COLO668 (cell line): ENCODE data around the gene CYP3A5.
"Not testable (repeated sequence)": the region's sequence is repeated elsewhere in the genome, so short reads cannot be mapped to it uniquely, and the experiment has no call there.

Source experiments
- DNase-seq: peaks from one replicate; lab custom pipeline; 2025; ENCODE audit not compliant: unreplicated experiment; lab: John Stamatoyannopoulos, UW

The CYP3A5 gene

GRCh38 chr7:99685871-99686608 lies 6.2 kb upstream of the CYP3A5 start:
- DNase-seq, result not testable (repeated sequence)

GRCh38 chr7:99685129-99685758 lies 5.4 kb upstream of the CYP3A5 start:
- DNase-seq, result no peak

GRCh38 chr7:99679032-99679399 lies 780 bp downstream of the CYP3A5 start:
- DNase-seq, result no peak

GRCh38 chr7:99677648-99678045 lies 2.1 kb downstream of the CYP3A5 start:
- DNase-seq, result no peak

GRCh38 chr7:99677013-99677647 lies 2.7 kb downstream of the CYP3A5 start:
- no peak for DNase-seq

GRCh38 chr7:99674995-99675742 lies 4.6 kb downstream of the CYP3A5 start:
- DNase-seq, result no peak

GRCh38 chr7:99672573-99672972 lies 7.2 kb downstream of the CYP3A5 start:
- DNase-seq, result no peak

- DNase-seq, result no peak
These were observed 10.0 kb downstream of the CYP3A5 start for GRCh38 chr7:99669782-99670181.

GRCh38 chr7:99668541-99668940 lies 11.3 kb downstream of the CYP3A5 start:
- DNase-seq, result no peak

GRCh38 chr7:99667179-99667578 lies 12.6 kb downstream of the CYP3A5 start:
- no peak for DNase-seq

- DNase-seq, result no peak
These were observed 13.8 kb downstream of the CYP3A5 start for GRCh38 chr7:99666013-99666395.

GRCh38 chr7:99665312-99666012 lies 14.3 kb downstream of the CYP3A5 start:
- no peak for DNase-seq

GRCh38 chr7:99657879-99658278 lies 21.9 kb downstream of the CYP3A5 start:
- not testable (repeated sequence) for DNase-seq

- DNase-seq, result not testable (repeated sequence)
These were observed 25.2 kb downstream of the CYP3A5 start for GRCh38 chr7:99654626-99655025.

- no peak for DNase-seq
These were observed 26.0 kb downstream of the CYP3A5 start for GRCh38 chr7:99653754-99654153.

GRCh38 chr7:99653269-99653668 lies 26.5 kb downstream of the CYP3A5 start:
- not testable (repeated sequence) for DNase-seq

- no peak for DNase-seq
These were observed 27.1 kb downstream of the CYP3A5 start for GRCh38 chr7:99652671-99653070.

GRCh38 chr7:99651290-99651689 lies 28.5 kb downstream of the CYP3A5 start:
- DNase-seq, result no peak

- DNase-seq, result no peak
These were observed 31.0 kb downstream of the CYP3A5 start for GRCh38 chr7:99648843-99649242.

GRCh38 chr7:99645590-99645989 lies 34.2 kb downstream of the CYP3A5 start:
- DNase-seq, result no peak

GRCh38 chr7:99644431-99644830 lies 35.4 kb downstream of the CYP3A5 start:
- no peak for DNase-seq
